Astrocyte (in vitro differentiated cells and primary cell): ENCODE results near the gene MYO1F. TPM values are rescaled to one million over a fixed set of nuclear protein-coding genes. Genes with fewer than 3 reads are reported as not detected.

Experiments
- DNase-seq: peaks from one replicate; pipeline ENCODE4 v3.0.0-alpha.2; 2010; ENCODE audit warnings: low read depth
- FAIRE-seq: peaks from 2 replicates; lab custom pipeline; 2011; peaks lifted over from hg19 to GRCh38; lab: Jason Lieb, UNC
- H2AFZ ChIP-seq: 2 replicates; pipeline ENCODE4 v1.6.0; 2012; ENCODE audit warnings: low read depth, low read length, inconsistent platforms
- H3K27ac ChIP-seq: 2 replicates; pipeline ENCODE4 v1.5.1; 2011; ENCODE audit warnings: low read depth, low read length, inconsistent platforms
- H3K27me3 ChIP-seq: 2 replicates; pipeline ENCODE4 v1.6.0; 2011; ENCODE audit warnings: low read length, inconsistent platforms; ENCODE audit not compliant: insufficient read depth
- H3K36me3 ChIP-seq: 2 replicates; pipeline ENCODE4 v1.5.1; 2011; ENCODE audit warnings: low read length, inconsistent platforms; ENCODE audit not compliant: insufficient read depth
- H3K4me1 ChIP-seq: 2 replicates; pipeline ENCODE4 v1.5.1; 2011; ENCODE audit warnings: low read length, inconsistent platforms; ENCODE audit not compliant: insufficient read depth
- H3K4me2 ChIP-seq: 2 replicates; pipeline ENCODE4 v1.6.0; 2012; ENCODE audit warnings: low read length, inconsistent platforms
- H3K4me3 ChIP-seq: 2 replicates; pipeline ENCODE4 v1.5.1; 2011; ENCODE audit warnings: low read depth, mild to moderate bottlenecking, low read length, inconsistent platforms; ENCODE audit not compliant: insufficient read depth
- H3K79me2 ChIP-seq: 2 replicates; pipeline ENCODE4 v1.6.0; 2012; ENCODE audit warnings: mild to moderate bottlenecking, low read length, inconsistent platforms; ENCODE audit not compliant: insufficient read depth
- H3K9ac ChIP-seq: 2 replicates; pipeline ENCODE4 v1.6.0; 2012; ENCODE audit warnings: mild to moderate bottlenecking, low read length, inconsistent platforms
- H3K9me3 ChIP-seq: 2 replicates; pipeline ENCODE4 v1.5.1; 2012; ENCODE audit warnings: low read depth, mild to moderate bottlenecking, low read length, inconsistent platforms; ENCODE audit not compliant: insufficient read depth
- H4K20me1 ChIP-seq: 2 replicates; pipeline ENCODE4 v1.6.0; 2012; ENCODE audit warnings: low read length, inconsistent platforms; ENCODE audit not compliant: insufficient read depth
- H3K27ac Mint-ChIP-seq: one replicate; pipeline ENCODE4 v1.8.0; 2021; ENCODE audit warnings: mild to moderate bottlenecking, mixed read lengths; ENCODE audit not compliant: unreplicated experiment
- H3K27me3 Mint-ChIP-seq: one replicate; pipeline ENCODE4 v1.8.0; 2021; ENCODE audit warnings: low read depth, mixed read lengths; ENCODE audit not compliant: unreplicated experiment
- H3K36me3 Mint-ChIP-seq: one replicate; pipeline ENCODE4 v1.8.0; 2021; ENCODE audit warnings: low read depth, mixed read lengths; ENCODE audit not compliant: unreplicated experiment
- H3K4me1 Mint-ChIP-seq: one replicate; pipeline ENCODE4 v1.8.0; 2021; ENCODE audit warnings: low read depth, mixed read lengths; ENCODE audit not compliant: unreplicated experiment
- H3K4me3 Mint-ChIP-seq: one replicate; pipeline ENCODE4 v1.8.0; 2021; ENCODE audit warnings: mild to moderate bottlenecking, moderate library complexity, mixed read lengths; ENCODE audit not compliant: unreplicated experiment
- H3K9me3 Mint-ChIP-seq: one replicate; pipeline ENCODE4 v1.8.0; 2021; ENCODE audit warnings: mild to moderate bottlenecking, mixed read lengths; ENCODE audit not compliant: unreplicated experiment
- CTCF ChIP-seq: IDR thresholded peaks from 2 replicates; pipeline ENCODE4 v1.5.1; 2011; ENCODE audit warnings: low read depth, mild to moderate bottlenecking, inconsistent platforms, low read length, moderate library complexity; ENCODE audit not compliant: insufficient read depth
- EZH2 ChIP-seq: IDR thresholded peaks from 2 replicates; pipeline ENCODE4 v1.6.1; 2012; ENCODE audit warnings: mild to moderate bottlenecking, low read length, inconsistent platforms; ENCODE audit not compliant: insufficient read depth
- total RNA-seq: library from RNA; stranded (reverse); gene quantifications from 2 replicates; pipeline ENCODE4 v1.2.1, GENCODE V29; 2021

The MYO1F gene
- total RNA-seq, 1 donor from 2014 or later, result 0.23 TPM

GRCh38 chr19:8491574-8491973 is 85.7 kb downstream of the MYO1F start:
- Mint-ChIP-seq H3K36me3 (peaks cover 20% of the 10 kb centered on the region), H3K27me3 (peaks cover 2% of the 10 kb centered on the region), H3K4me3 (no peak overlapping the region), H3K27ac (no peak overlapping the region), H3K9me3 (no peaks in the 10 kb centered on the region), H3K4me1 (no peaks in the 10 kb centered on the region)
- H3K9me3 ChIP-seq, result no peaks in the 10 kb centered on the region
- TF ChIP-seq CTCF (no peak), EZH2 (no peak)
- no peaks in the 10 kb centered on the region for H3K4me1 ChIP-seq
- no peaks in the 10 kb centered on the region for H3K27me3 ChIP-seq
- H3K27ac ChIP-seq, result no peak overlapping the region
- no peaks in the 10 kb centered on the region for H3K79me2 ChIP-seq
- DNase-seq, result no peak
- peaks cover 28% of the 10 kb centered on the region for H4K20me1 ChIP-seq
- peaks cover 13% of the 10 kb centered on the region for H3K36me3 ChIP-seq
- H2AFZ ChIP-seq, result no peak overlapping the region
- H3K4me3 ChIP-seq, result no peak overlapping the region
- no peak overlapping the region for H3K4me2 ChIP-seq
- H3K9ac ChIP-seq, result no peak overlapping the region
- no peak for FAIRE-seq

- Mint-ChIP-seq H3K4me3 (no peak overlapping the region), H3K9me3 (no peaks in the 10 kb centered on the region), H3K4me1 (no peaks in the 10 kb centered on the region), H3K27ac (no peak overlapping the region), H3K36me3 (peaks cover 24% of the 10 kb centered on the region), H3K27me3 (peaks cover 2% of the 10 kb centered on the region)
- FAIRE-seq (no peak), DNase-seq (no peak)
- Histone ChIP-seq H3K4me2 (no peak overlapping the region), H3K9ac (no peak overlapping the region), H3K27ac (no peak overlapping the region), H3K4me3 (no peak overlapping the region), H3K9me3 (no peaks in the 10 kb centered on the region), H4K20me1 (peaks cover 35% of the 10 kb centered on the region), H3K36me3 (peaks cover 13% of the 10 kb centered on the region), H3K27me3 (no peaks in the 10 kb centered on the region), H3K79me2 (peaks cover 2% of the 10 kb centered on the region), H3K4me1 (no peaks in the 10 kb centered on the region), H2AFZ (no peak overlapping the region)
- TF ChIP-seq CTCF (no peak), EZH2 (no peak)
Observed at GRCh38 chr19:8490873-8491272, 86.4 kb downstream of the MYO1F start.

- Mint-ChIP-seq H3K36me3 (peaks cover 22% of the 10 kb centered on the region), H3K4me3 (no peak overlapping the region), H3K27me3 (peaks cover 2% of the 10 kb centered on the region), H3K27ac (no peak overlapping the region), H3K9me3 (no peaks in the 10 kb centered on the region), H3K4me1 (no peaks in the 10 kb centered on the region)
- peaks cover 7% of the 10 kb centered on the region for H3K79me2 ChIP-seq
- H2AFZ ChIP-seq, result no peak overlapping the region
- TF ChIP-seq EZH2, result no peak
- no peak for TF ChIP-seq CTCF
- no peak overlapping the region for H3K4me3 ChIP-seq
- no peak overlapping the region for H3K4me2 ChIP-seq
- no peaks in the 10 kb centered on the region for H3K27me3 ChIP-seq
- H3K9me3 ChIP-seq, result no peaks in the 10 kb centered on the region
- H3K36me3 ChIP-seq, result peaks cover 13% of the 10 kb centered on the region
- no peak for DNase-seq
- no peak overlapping the region for H3K9ac ChIP-seq
- no peaks in the 10 kb centered on the region for H3K4me1 ChIP-seq
- no peak for FAIRE-seq
- H4K20me1 ChIP-seq, result peaks cover 40% of the 10 kb centered on the region
- H3K27ac ChIP-seq, result no peak overlapping the region
Observed at GRCh38 chr19:8490395-8490760, 86.9 kb downstream of the MYO1F start.
